NCI-H187 (cell line): ENCODE data around the gene FAHD2A.
A peak's percentile ranks its signal among the peaks of the same experiment; 100 is the strongest.
"Not testable (repeated sequence)": the region's sequence is repeated elsewhere in the genome, so short reads cannot be mapped to it uniquely, and the experiment has no call there.

Experiments used
- DNase-seq, 2 experiments: peaks; one replicate each; lab custom pipeline; 2025; lab: John Stamatoyannopoulos, UW

The FAHD2A gene

GRCh38 chr2:95390881-95391321, 11.6 kb upstream of the FAHD2A start:
- no peak for DNase-seq

GRCh38 chr2:95391641-95392310, 10.7 kb upstream of the FAHD2A start:
- DNase-seq, result no peak

- DNase-seq, result no peak
Measured at GRCh38 chr2:95392320-95392719, 10.2 kb upstream of the FAHD2A start.

- DNase-seq, result no peak
Measured at GRCh38 chr2:95392730-95393455, 9.6 kb upstream of the FAHD2A start.

- no peak for DNase-seq
Measured at GRCh38 chr2:95393901-95394300, 8.6 kb upstream of the FAHD2A start.

GRCh38 chr2:95399061-95399460, 3.4 kb upstream of the FAHD2A start:
- no peak for DNase-seq

- DNase-seq, result no peak
Measured at GRCh38 chr2:95401480-95401879, 1.0 kb upstream of the FAHD2A start.

GRCh38 chr2:95402004-95402369, 521 bp upstream of the FAHD2A start:
- peak in 1 of 2 experiments; percentile 58 for DNase-seq

GRCh38 chr2:95403204-95403721, 755 bp downstream of the FAHD2A start:
- not testable (repeated sequence) for DNase-seq

GRCh38 chr2:95403824-95404223, 1.3 kb downstream of the FAHD2A start:
- not testable (repeated sequence) for DNase-seq

GRCh38 chr2:95404676-95405075, 2.2 kb downstream of the FAHD2A start:
- not testable (repeated sequence) for DNase-seq

- not testable (repeated sequence) for DNase-seq
Measured at GRCh38 chr2:95411239-95411638, 8.7 kb downstream of the FAHD2A start.

GRCh38 chr2:95414015-95414594, 11.6 kb downstream of the FAHD2A start:
- DNase-seq, result peak; percentile 26 to 61

GRCh38 chr2:95415138-95415537, 12.6 kb downstream of the FAHD2A start:
- DNase-seq, result not testable (repeated sequence)

- not testable (repeated sequence) for DNase-seq
Measured at GRCh38 chr2:95415561-95415960, 13.1 kb downstream of the FAHD2A start.

- DNase-seq, result not testable (repeated sequence)
Measured at GRCh38 chr2:95427196-95427867, 24.8 kb downstream of the FAHD2A start.

GRCh38 chr2:95429748-95430467, 27.4 kb downstream of the FAHD2A start:
- not testable (repeated sequence) for DNase-seq

GRCh38 chr2:95433373-95433772, 30.9 kb downstream of the FAHD2A start:
- not testable (repeated sequence) for DNase-seq

- not testable (repeated sequence) for DNase-seq
Measured at GRCh38 chr2:95433973-95434372, 31.5 kb downstream of the FAHD2A start.

- DNase-seq, result not testable (repeated sequence)
Measured at GRCh38 chr2:95434507-95435076, 32.1 kb downstream of the FAHD2A start.
